Prostate gland (tissue), 2 donors: Measurements from ENCODE around the gene CENPB. TPM values are rescaled to one million over a fixed set of nuclear protein-coding genes. Genes with fewer than 3 reads are reported as not detected.
A peak's percentile ranks its signal among the peaks of the same experiment; 100 is the strongest.

Experiments
- DNase-seq: peaks from one replicate; pipeline ENCODE4 v3.0.0-alpha.2; 2019; ENCODE audit warnings: low spot score
- H3K27ac ChIP-seq, 2 donors: fragments of 200-600 bp; sonication (generic); 2 replicates each; pipeline ENCODE4 v1.5.1; 2017 to 2019
- H3K27me3 ChIP-seq: fragments of 200-600 bp; sonication (generic); replicated peaks from 2 replicates; pipeline ENCODE4 v1.5.1; 2019; ENCODE audit not compliant: insufficient read depth
- H3K36me3 ChIP-seq, 2 donors: fragments of 200-600 bp; sonication (generic); 1 replicate in 1 of 2; 2 replicates in 1 of 2; pipeline versions ENCODE4 v1.5.1 to v1.8.1; 2017 to 2019
- H3K4me1 ChIP-seq: fragments of 200-600 bp; sonication (generic); replicated peaks from 2 replicates; pipeline ENCODE4 v1.5.1; 2019
- H3K4me3 ChIP-seq, 2 donors: fragments of 200-600 bp; sonication (generic); 2 replicates each; pipeline ENCODE4 v1.5.1; 2017 to 2019
- H3K9me3 ChIP-seq: fragments of 200-600 bp; sonication (generic); 2 replicates; pipeline ENCODE4 v1.5.1; 2017
- POLR2A ChIP-seq: fragments of 450-650 bp; IDR thresholded peaks from one replicate; pipeline ENCODE4 v1.6.1; 2016; ENCODE audit warnings: antibody characterized with exemption, mild to moderate bottlenecking
- POLR2AphosphoS5 ChIP-seq: sonication (generic); formaldehyde crosslinking; IDR thresholded peaks from one replicate; pipeline ENCODE4 v1.6.1; 2017; ENCODE audit warnings: antibody characterized with exemption
- WGBS: methylation state at CpG from one replicate; pipeline ENCODE4 v1.1.5; 2018; 5-methylcytosine and 5-hydroxymethylcytosine counted together
- intact Hi-C: fragments of 100-400 bp; cut with DNase I; formaldehyde crosslinking; loops from one replicate; pipeline ENCODE4 v1.14.2; 2022
- total RNA-seq, 2 donors: library from RNA; depleted of rRNA; stranded (reverse); fragments of >200 nt; gene quantifications; one replicate each; pipeline ENCODE4 v1.1.0, GENCODE V29; 2016
- TF ChIP-seq, protein P1 (sequence below), 4 experiments: fragments of 200-600 bp in 2 of 4; fragments of 450-650 bp in 2 of 4; sonication (generic) in 2 of 4; IDR thresholded peaks; 1 replicate in 3 of 4; 2 replicates in 1 of 4; pipeline ENCODE4 v1.5.1; 2016 to 2019; ENCODE audit warnings: antibody characterized with exemption in 4 of 4, mild to moderate bottlenecking in 2 of 4, moderate library complexity in 2 of 4

The CENPB gene
- total RNA-seq, 2 donors from 2014 or later = 76.6 to 86.9 TPM

DNA sequence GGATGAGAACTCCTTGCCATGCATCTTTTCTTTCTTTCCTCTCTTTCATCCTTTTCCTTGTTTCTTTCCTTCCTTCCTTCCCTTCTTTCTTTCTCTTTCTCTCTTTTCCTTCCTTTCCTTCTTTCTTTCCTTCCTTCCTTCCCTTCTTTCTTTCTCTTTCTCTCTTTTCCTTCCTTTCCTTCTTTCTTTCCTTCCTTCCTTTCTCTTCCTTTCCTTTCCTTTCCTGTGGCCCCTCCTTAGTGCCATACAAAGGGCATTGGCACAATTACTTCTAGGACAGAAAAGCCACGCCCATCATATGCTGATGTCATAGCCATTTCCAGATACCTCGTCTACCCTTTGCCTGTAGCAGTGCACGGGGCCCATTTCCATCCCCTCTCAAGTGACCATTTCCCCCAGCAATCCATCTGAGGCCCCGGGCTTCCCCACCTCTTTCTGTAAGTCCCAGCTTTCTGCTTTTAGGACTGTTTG lies 2.2 kb upstream of the CENPB start:
- no peaks in the 10 kb centered on the region for H3K9me3 ChIP-seq
- intact Hi-C loops = no loop called here
- H3K4me3 ChIP-seq = no peak overlapping the region
- H3K36me3 ChIP-seq = no peaks in the 10 kb centered on the region
- no peak overlapping the region for H3K27ac ChIP-seq
- TF ChIP-seq, protein P1, sequence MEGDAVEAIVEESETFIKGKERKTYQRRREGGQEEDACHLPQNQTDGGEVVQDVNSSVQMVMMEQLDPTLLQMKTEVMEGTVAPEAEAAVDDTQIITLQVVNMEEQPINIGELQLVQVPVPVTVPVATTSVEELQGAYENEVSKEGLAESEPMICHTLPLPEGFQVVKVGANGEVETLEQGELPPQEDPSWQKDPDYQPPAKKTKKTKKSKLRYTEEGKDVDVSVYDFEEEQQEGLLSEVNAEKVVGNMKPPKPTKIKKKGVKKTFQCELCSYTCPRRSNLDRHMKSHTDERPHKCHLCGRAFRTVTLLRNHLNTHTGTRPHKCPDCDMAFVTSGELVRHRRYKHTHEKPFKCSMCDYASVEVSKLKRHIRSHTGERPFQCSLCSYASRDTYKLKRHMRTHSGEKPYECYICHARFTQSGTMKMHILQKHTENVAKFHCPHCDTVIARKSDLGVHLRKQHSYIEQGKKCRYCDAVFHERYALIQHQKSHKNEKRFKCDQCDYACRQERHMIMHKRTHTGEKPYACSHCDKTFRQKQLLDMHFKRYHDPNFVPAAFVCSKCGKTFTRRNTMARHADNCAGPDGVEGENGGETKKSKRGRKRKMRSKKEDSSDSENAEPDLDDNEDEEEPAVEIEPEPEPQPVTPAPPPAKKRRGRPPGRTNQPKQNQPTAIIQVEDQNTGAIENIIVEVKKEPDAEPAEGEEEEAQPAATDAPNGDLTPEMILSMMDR (IDR thresholded peaks at IDR 0.05) = no peak
- TF ChIP-seq POLR2AphosphoS5 (no peak), POLR2A (no peak)
- H3K4me1 ChIP-seq = peaks cover 13% of the 10 kb centered on the region
- no peaks in the 10 kb centered on the region for H3K27me3 ChIP-seq
- DNase-seq = no peak
- WGBS = 70% methylated on average over 4 of the region's 4 CpGs

DNA sequence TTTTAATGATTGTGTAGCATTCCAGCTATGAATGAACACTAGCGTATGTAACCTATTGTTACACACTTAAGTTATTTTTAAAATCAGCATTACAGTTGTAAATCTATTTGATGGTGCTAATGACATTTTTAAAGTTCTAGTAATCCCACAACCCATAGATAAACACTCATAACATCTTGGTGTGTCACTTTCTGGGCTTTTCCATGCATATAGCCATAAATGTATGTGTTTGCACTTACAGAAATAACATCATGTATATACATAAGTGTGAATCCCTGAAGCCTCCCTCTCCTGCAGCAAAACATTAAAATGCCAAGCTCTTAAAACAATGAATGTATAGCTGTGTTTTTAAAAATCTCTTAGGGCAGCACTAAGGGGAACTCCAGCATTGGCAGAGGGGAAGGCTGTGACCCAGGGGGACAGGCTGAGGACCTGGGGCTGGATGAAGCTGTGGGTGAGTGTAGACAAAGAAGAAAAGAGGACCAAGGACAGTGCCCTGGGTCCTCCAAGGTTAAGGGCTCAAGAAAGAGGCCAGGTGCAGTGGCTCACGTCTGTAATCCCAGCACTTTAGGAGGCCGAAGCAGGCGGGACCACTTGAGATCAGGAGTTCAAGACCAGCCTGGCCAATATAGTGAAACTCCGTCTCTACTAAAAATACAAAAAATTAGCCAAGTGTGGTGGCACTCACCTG lies 929 bp upstream of the CENPB start:
- H3K27ac ChIP-seq = no peak overlapping the region

DNA sequence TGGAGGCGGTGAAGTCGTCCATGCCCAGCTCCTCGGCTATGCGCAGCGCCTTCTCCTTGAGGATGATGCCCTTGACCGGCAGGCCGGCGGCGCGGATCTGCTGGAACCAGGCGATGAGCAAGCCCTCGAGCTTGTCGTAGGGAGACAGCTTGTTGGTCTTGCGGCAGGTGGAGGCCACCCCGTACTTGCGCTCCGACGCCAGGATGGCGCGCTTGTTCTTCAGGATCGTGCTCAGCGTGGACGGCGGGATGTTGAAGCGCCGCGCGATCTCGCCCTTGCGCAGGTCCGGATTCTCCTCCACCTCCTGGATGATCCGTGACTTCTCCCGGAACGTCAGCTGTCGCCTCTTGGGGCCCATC lies 435 bp downstream of the CENPB start:
- 0% methylated on average over 15 of the region's 35 CpGs for WGBS
- Histone ChIP-seq H3K27ac (peak overlapping the region; percentile 67 to 69), H3K9me3 (no peaks in the 10 kb centered on the region), H3K4me3 (peak overlapping the region; percentile 53), H3K27me3 (no peaks in the 10 kb centered on the region), H3K36me3 (no peaks in the 10 kb centered on the region), H3K4me1 (peaks cover 22% of the 10 kb centered on the region)
- TF ChIP-seq, protein P1 (IDR thresholded peaks at IDR 0.05) = no peak
- TF ChIP-seq POLR2A (no peak), POLR2AphosphoS5 (no peak)
- DNase-seq = peak; percentile 25
- intact Hi-C loops = loop anchor here (1.0 kb wide), 1 partner anchor 34 kb away; the partner anchor contains the start of gene AP5S1

More for the DNA sequence above, 929 bp upstream of the CENPB start:
- Histone ChIP-seq H3K9me3 (no peaks in the 10 kb centered on the region), H3K4me3 (peak overlapping the region in 1 of 2 donors; percentile 2), H3K27me3 (no peaks in the 10 kb centered on the region), H3K4me1 (peaks cover 22% of the 10 kb centered on the region), H3K36me3 (no peaks in the 10 kb centered on the region)
- no peak for DNase-seq
- TF ChIP-seq POLR2A = no peak
- TF ChIP-seq, protein P1 (IDR thresholded peaks at IDR 0.05) = no peak
- intact Hi-C loops = no loop called here
- whole genome bisulfite sequencing = 70% methylated on average over 5 of the region's 5 CpGs

DNA sequence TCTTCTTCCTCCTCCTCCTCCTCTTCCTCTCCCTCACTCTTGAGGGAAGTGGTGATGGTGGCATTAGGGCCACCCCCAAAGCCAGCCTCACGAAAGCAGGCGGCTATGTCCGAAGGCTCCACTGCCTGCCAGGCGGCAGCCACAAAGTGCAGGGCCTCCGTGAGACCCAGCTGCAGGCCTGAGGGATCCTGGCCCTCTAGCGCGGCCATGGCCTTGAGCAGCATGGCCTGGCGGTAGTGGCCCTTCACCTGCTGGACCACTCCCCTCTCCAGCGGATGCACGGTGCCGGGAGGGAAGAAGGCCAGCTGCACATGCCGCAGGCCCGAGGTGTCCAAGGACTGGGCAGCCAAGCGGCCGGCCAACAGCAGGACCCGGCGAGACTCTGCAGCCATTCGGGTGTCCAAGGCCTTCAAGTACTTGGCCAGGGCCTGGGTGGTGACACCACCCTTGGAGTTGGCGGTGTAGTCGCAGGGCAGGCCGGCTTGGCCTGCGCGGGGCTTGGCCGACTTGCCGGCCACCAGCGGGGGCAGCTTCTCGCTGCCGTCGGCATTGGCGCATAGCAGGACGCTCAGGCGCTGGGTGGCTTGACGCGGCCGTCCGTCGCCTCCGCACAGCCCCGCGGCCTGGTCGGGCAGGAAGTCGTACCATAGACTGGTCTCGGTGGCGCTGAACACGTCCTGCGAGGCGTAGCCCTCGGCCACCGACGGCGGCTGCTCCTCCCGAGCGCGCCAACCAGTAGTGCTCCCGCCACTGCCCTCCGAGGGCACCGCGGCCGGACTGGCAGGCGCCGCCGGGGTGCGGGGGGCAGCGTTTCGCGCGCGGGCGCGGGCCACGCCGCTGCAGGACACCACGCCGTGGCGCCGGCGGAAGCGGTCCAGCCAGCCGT lies 1.1 kb downstream of the CENPB start:
- Histone ChIP-seq H3K27ac (peak overlapping the region; percentile 67 to 69), H3K27me3 (no peaks in the 10 kb centered on the region), H3K9me3 (no peaks in the 10 kb centered on the region), H3K4me1 (peaks cover 22% of the 10 kb centered on the region), H3K36me3 (no peaks in the 10 kb centered on the region), H3K4me3 (peak overlapping the region; percentile 53)
- 45% methylated on average over 44 of the region's 79 CpGs for WGBS
- TF ChIP-seq, protein P1 (IDR thresholded peaks at IDR 0.05) = no peak
- TF ChIP-seq POLR2A (no peak), POLR2AphosphoS5 (no peak)
- no peak for DNase-seq
- intact Hi-C loops = loop anchor here (1.0 kb wide), 1 partner anchor 35 kb away; the partner anchor contains the start of gene AP5S1
